ENCODE results near the gene NAALADL2. TPM values are rescaled to one million over a fixed set of nuclear protein-coding genes. Genes with fewer than 3 reads are reported as not detected.

The NAALADL2 gene
- total and polyA plus RNA-seq, 7 donors: 0.56 to 3.3 (median 1.6) TPM

GRCh38 chr3:175493301-175493700 is 634.2 kb downstream of the NAALADL2 start:
- TF ChIP-seq CTCF (IDR thresholded peaks at IDR 0.05): no peak
- no peaks in the 10 kb centered on the region for H3K9me3 ChIP-seq
- DNase-seq (no peak), ATAC-seq (no peak)
- no peak overlapping the region for H3K4me3 ChIP-seq
- H3K4me1 ChIP-seq: no peaks in the 10 kb centered on the region
- WGBS, 3 donors: 69 to 70% (median 69%) methylated on average over 4 of the region's 4 CpGs
- H3K27me3 ChIP-seq (ENCODE audit: insufficient read depth in 3 of 3, low read length in 2 of 3): no peaks in the 10 kb centered on the region
- no peaks in the 10 kb centered on the region for H3K36me3 ChIP-seq (ENCODE audit: insufficient read depth in 1 of 2, low read depth in 1 of 2)
- H3K27ac ChIP-seq: no peak overlapping the region
- intact Hi-C loops (cut with DNase I): no loop called here

- no peak for TF ChIP-seq CTCF (IDR thresholded peaks at IDR 0.05)
- 59 to 63% (median 60%) methylated on average over 3 of the region's 3 CpGs for WGBS, 3 donors
- intact Hi-C loops (cut with DNase I): no loop called here
- Histone ChIP-seq H3K36me3 (ENCODE audit: insufficient read depth in 1 of 2, low read depth in 1 of 2) (no peaks in the 10 kb centered on the region), H3K27ac (no peak overlapping the region), H3K9me3 (no peaks in the 10 kb centered on the region), H3K4me3 (no peak overlapping the region), H3K27me3 (ENCODE audit: insufficient read depth in 3 of 3, low read length in 2 of 3) (no peaks in the 10 kb centered on the region), H3K4me1 (no peaks in the 10 kb centered on the region)
- DNase-seq (no peak), ATAC-seq (no peak)
These were observed 636.2 kb downstream of the NAALADL2 start for GRCh38 chr3:175495331-175495730.

GRCh38 chr3:175502155-175502554 is 643.0 kb downstream of the NAALADL2 start:
- Histone ChIP-seq H3K27ac (no peak overlapping the region), H3K4me1 (no peaks in the 10 kb centered on the region), H3K27me3 (ENCODE audit: insufficient read depth in 3 of 3, low read length in 2 of 3) (no peaks in the 10 kb centered on the region), H3K9me3 (no peaks in the 10 kb centered on the region), H3K4me3 (no peak overlapping the region), H3K36me3 (ENCODE audit: insufficient read depth in 1 of 2, low read depth in 1 of 2) (no peaks in the 10 kb centered on the region)
- ATAC-seq (no peak), DNase-seq (no peak)
- 88 to 91% (median 91%) methylated on average over 3 of the region's 3 CpGs for WGBS, 3 donors
- intact Hi-C loops (cut with DNase I): no loop called here
- TF ChIP-seq CTCF (IDR thresholded peaks at IDR 0.05): no peak

GRCh38 chr3:175511219-175511785 is 652.2 kb downstream of the NAALADL2 start:
- DNase-seq: no peak
- H3K4me1 ChIP-seq: no peaks in the 10 kb centered on the region
- H3K4me3 ChIP-seq: no peak overlapping the region
- 76 to 81% (median 77%) methylated on average over 3 of the region's 3 CpGs for WGBS, 3 donors
- no peaks in the 10 kb centered on the region for H3K27me3 ChIP-seq (ENCODE audit: insufficient read depth in 3 of 3, low read length in 2 of 3)
- H3K36me3 ChIP-seq (ENCODE audit: insufficient read depth in 1 of 2, low read depth in 1 of 2): no peaks in the 10 kb centered on the region
- ATAC-seq: no peak
- intact Hi-C loops (cut with DNase I): no loop called here
- H3K9me3 ChIP-seq: no peaks in the 10 kb centered on the region
- TF ChIP-seq CTCF (IDR thresholded peaks at IDR 0.05): no peak
- H3K27ac ChIP-seq: no peak overlapping the region

- H3K27me3 ChIP-seq (ENCODE audit: insufficient read depth in 3 of 3, low read length in 2 of 3): no peaks in the 10 kb centered on the region
- no peak overlapping the region for H3K4me3 ChIP-seq
- H3K27ac ChIP-seq: no peak overlapping the region
- no peaks in the 10 kb centered on the region for H3K36me3 ChIP-seq (ENCODE audit: insufficient read depth in 1 of 2, low read depth in 1 of 2)
- 27 to 36% (median 34%) methylated on average over 2 of the region's 2 CpGs for WGBS, 3 donors
- intact Hi-C loops (cut with DNase I): no loop called here
- no peak for TF ChIP-seq CTCF (IDR thresholded peaks at IDR 0.05)
- ATAC-seq (no peak), DNase-seq (no peak)
- H3K9me3 ChIP-seq: no peaks in the 10 kb centered on the region
- H3K4me1 ChIP-seq: no peaks in the 10 kb centered on the region
These were observed 653.6 kb downstream of the NAALADL2 start for GRCh38 chr3:175512700-175513099.

All from psoas muscle (tissue), 8 donors.